GM21526 (cell line): Measurements from ENCODE around the gene IRF2BP1.

Source experiments
- ATAC-seq: cut with Tn5 transposase; IDR thresholded peaks from one replicate; pipeline ENCODE4 v1.9.1; 2021; ENCODE audit warnings: moderate library complexity; ENCODE audit not compliant: unreplicated experiment, low FRiP score

The IRF2BP1 gene

DNA sequence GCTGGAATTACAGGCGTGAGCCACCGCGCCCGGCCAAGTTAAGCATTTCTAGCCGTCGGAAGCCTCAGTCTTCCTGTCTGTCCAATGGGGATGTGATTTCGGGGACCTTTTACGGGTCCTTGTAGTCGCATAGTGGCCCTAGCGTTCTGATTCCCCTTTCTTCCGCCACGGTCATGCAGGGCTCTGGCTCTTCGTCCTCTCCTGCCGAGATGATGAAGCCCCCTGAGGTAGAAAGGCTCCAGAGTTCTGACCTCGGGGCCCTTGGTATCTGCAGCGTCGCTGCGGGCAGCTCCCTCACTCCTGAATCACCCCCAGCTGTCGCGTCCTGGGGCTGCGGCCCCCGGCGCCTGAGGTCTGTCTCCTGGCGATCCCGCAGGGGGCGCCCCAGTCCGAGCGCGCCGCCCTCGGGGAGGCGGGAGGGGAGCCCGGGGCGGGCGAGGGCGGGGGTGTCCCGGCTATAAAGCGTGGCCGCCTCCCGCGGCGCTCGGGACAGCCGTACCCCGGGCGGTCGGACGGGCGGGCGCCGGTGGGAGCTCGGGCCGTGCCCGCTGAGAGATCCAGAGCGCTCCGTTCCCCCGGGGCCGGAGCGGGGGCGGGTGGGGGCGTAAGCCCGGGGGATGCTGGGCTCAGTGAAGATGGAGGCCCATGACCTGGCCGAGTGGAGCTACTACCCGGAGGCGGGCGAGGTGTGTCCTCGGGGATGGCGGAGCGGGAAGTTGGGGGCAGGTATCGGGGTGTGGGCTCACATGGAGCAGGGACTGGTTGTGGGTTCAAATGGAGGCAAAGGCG, 21.9 kb downstream of the IRF2BP1 start, which contains the start of gene FOXA3:
Gene FOXA3 (plus strand): TSS at position 487 of the 789 bp plus-strand sequence. CDS start 131 bp downstream, at position 618.
- peak; percentile 45 for ATAC-seq

DNA sequence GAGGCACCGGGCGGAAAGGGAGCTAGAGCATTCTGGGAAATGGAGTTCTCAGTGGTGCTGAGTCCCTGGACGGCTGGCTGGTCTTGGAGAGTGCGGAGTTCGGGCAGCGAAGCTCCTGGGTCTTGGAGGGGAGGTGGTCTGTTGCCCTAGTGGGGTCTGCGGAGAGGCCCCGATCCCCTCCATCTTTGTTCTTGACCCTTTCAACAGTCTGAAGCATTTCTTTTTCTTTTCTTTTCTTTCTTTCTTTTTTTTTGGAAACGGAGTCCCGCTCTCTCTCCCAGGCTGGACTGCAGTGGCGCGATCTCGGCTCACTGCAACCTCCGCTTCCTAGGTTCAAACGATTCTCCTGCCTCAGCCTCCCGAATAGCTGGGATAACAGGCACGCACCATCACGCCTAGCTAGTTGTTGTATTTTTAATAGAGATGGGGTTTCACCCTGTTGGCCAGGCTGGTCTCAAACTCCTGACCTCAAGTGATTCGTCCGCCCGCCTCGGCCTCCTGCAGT, 22.6 kb downstream of the IRF2BP1 start:
- ATAC-seq = no peak

DNA sequence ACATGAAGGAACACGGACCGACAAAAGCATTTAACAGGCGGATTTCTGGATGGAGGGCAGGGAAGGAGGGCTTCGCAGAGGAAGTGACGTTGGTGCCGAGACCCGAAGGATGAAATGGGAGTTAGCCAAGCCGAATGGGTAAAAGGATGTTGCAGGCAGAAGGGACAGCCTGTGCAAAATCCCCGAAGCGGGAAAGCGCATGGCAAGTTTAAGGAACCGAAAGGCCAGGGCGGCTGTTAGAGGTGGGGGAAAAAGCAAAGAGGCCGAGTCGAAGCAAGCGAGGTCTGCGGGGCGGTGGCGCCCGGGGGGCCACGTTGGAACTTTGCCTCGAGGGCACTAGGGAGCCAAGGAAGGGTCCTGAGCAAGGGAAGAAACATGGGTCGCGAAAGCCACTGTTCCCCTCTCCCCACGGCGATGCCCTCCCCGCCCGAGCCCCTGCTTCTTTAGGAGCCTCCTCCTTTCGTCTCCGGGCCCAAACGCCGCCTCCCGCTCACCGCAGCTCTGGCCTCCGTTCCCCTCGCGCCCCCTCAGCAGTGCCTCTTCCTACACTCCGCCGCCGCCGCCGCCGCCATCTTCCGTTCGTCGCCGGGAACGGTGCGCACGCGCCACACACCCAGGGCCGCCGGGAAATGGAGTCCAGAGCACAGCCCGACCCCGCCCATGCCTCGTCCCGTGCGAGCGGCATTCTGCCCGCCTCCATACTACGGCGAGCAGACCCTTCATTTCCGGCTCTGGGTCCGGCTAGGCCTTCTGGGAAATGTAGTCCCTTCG, 23.2 kb downstream of the IRF2BP1 start, which contains the start of gene SYMPK:
Gene SYMPK (minus strand): TSS at position 584 of the 771 bp plus-strand sequence. CDS start 8,652 bp downstream, outside the sequence.
- ATAC-seq = peak; percentile 87

DNA sequence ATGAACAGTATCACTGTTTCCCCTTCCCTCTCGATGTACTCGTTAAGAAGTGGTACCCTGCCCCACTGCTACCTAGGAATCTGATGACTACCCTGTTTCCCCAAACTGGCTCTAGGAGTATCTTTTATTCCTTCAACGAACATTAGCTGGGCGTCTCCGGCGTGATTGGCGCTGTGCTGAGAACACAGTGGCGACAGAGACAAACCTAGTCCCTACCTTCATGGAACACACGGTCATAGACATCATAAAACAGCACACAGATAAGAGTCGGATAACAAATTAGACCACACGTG, 23.7 kb downstream of the IRF2BP1 start:
- peak; percentile 2 for ATAC-seq

DNA sequence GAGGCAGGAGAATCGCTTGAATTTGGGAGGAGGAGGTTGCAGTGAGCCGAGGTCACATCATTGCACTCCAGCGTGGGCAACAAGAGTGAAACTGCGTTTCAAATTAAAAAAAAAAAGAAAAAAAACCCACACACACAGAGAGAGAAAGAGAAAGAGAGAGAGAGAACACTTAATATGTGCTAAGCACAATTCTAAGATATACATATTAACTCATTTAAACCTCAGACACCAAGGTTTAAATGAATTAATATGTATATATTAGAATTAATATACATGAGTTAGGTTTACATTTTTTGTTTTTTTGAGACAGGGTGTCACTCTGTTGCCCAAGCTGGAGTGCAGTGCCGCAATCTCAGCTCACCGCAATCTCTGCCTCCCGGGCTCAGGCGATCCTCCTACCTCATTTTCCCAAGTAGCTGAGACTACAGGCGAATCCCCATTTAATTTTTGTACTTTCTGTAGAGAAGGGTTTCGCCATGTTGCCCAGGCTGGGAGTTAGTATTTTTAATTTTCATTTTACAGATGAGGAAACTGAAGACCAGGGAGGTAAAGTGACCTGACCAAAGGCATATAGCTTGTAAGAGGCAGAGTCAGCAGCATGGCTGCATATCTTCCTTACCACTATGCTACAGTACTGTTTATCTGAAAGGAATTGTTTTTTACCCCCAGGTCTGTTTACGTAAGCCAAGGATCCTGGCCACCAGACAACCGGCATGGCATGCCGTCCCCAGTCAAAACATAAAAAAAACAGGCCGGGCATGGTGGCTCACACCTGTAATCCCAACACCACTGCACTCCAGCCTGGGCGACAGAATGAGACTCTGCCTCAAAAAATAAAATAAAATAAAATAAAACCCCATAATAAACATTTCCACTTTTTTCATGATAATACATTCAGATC, 25.3 kb downstream of the IRF2BP1 start:
- ATAC-seq = no peak

DNA sequence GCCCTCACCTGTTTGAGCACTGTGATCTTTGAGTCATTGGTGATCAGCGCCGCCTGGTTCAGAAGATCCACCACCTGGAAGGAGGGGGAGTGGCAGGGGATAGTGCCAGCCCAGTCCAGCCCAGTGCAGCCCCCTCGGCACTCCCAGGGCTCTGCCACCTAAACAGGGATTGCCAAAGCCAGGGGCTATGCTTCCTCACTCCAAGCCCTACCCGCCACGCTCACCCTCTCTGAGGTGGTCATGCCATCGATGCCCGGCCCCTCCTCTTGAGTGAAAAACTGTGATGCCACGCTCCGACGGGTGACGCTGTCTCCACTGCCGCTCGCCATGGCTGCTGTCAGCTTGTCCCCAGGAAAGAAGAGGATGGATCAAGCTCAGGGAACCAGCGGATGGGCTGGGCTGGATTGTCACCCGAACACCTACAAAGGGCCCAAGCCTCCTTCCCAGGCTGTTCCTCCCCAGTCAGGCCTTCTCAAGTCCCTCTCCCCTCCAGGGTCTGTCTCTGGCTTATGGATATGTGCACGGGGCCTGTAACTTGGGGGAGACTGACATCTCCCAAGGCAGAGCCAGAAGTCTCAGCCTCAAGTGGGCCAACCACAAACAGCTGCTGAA, 31.7 kb downstream of the IRF2BP1 start:
- no peak for ATAC-seq

DNA sequence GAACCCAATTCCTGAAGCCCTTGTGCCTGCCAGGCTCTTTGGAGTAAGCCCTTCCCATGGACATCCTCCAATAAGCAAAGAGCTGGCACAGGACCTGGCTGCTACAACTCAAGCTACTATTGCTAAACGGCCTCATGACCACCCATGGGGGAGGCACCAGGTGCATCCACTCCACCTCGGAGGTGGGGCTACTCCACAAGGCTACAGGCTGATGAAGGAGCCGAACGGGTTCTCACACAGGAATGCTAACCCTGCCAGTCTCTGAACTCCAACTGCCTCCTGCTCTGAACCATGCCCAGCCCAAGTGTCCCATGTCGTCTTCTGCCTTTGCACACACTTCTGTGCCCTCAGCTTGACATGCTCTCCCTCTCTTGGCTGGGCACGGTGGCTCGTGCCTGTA, 33.0 kb downstream of the IRF2BP1 start:
- ATAC-seq = no peak

DNA sequence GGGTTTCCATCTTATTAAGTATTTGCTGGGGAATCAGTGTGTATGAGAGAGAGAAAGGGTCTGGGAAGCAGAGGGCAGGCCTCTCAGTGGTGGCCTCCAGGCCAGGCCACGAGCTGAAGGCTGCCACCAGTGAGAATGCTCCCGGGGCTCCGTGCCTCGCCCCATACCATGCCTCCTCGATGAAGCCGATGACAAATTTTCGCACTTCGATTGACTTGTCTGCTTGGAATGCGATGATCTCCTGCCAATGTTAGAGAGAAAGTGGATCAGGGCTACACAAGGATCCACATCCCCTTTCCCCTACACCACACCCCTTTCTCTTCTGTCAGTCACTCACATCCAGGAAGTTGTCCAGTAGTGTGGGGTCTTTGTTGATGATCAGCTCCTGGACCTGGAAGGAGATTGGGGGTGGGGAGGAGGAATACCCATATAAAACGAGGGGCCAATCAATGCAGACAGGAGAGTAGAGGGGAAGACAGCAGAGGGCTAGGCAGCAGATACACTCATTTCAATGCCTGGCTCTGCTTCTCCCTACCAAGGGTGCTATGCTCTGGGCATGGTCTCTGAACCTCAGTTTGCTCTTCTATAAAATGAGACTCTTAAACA, 33.7 kb downstream of the IRF2BP1 start:
- no peak for ATAC-seq

DNA sequence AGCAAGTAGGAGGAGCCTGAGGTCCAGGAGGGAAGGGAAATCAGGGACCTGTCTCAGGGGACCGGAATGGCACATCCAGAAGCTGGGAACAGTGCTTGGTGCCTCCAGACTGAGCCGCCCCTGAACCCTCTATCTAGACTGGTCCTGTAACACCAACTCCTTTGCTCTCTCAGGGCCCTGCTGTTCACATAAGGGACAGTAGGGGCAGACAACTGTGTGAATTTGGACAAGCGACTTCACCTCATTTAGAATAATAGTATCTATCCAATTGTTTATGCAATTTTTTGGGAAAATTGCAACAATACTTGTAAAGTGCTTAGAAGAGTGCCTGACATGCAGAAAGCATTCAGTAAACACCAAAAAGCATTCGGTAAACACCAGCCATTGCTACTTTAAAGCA, 37.0 kb downstream of the IRF2BP1 start:
- ATAC-seq = no peak

DNA sequence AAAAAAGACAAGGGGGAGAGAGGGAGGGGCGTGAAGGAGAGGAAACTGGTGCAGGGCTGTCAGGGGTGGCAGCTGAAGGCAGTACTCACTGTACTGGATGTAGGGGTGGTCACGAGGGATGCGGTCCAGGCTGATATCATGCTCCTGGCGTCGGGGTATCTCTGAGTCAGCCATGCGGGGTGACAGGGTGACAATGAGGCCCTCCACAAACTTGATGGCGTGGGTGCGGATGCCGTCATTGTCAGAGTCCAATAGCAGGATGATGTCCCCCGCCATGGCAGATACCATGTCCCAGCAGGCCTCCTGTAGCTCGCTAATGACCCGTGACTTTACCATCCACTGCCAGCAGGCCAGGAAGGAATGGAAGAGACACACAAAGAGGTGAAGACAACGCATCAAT, 38.3 kb downstream of the IRF2BP1 start:
- no peak for ATAC-seq

DNA sequence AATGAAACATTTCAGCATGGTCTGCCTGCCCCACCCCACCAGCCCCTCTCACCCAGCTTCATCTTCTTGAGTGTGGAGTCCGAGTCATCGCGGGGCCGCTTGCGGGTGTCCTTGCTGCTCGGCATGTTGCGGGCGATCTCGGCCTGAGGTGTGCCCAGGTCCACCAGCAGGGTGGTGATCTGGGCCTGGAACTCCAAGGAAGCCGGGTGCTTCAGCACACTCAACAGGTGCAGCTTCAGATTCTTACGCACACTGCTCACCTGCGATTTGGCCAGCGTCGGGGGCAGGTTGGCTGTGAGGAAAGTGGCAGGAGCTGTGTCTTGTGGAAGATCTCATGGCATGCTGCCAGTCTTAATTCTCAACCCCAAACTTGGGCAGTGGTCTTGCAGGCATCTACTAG, 43.7 kb downstream of the IRF2BP1 start:
- ATAC-seq = no peak

DNA sequence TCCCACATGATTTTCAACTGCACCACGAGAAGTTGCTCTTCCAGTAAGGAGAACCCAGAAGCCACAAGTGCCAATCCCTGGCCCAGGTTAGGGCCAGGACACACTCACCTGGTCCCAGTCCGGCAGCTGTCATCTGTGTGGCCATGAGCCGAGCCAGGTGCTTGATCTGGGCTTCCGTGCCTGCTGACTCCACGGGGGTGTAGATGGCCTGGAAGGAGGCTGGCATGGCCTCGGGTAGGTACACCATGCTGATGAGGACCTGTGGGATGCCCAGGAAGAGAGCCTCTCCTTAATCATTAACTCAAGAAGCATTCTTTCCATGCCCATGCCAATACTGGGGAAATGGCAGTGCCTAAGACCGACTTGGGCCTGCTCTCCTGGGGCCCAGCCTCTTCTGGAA, 51.0 kb downstream of the IRF2BP1 start:
- ATAC-seq = no peak
